Smooth muscle cell of the brain vasculature (primary cell): ENCODE measurements around the gene EIF4H.
"Not testable (repeated sequence)": the region's sequence is repeated elsewhere in the genome, so short reads cannot be mapped to it uniquely, and the experiment has no call there.

Experiments used
- DNase-seq: peaks from one replicate; pipeline ENCODE4 v3.0.0-alpha.2; 2012; ENCODE audit warnings: low read depth, low spot score

Gene EIF4H

DNA sequence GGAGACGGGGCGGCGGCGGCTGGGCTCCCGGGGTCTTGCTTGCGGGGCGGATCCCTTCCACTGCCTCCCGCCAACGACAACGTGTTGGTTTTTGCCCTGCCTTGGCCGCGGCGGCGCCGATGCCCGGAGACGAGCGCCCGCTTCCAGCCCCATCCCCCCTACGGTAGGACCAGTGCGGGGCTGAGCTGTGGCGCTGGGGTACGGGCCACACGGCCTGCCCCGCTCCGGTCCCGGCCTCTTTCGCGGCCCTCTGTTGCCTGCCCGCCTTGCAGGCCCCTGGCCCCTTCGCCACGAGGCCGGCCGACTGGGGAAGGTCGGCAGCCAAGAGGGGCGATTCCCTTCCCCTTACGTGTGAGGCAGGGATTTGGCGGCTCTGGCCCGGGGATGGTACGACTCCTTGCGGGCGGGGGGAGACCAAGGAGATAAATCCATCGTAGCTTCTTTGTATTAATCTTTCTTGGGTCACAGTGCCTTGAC is 488 bp downstream of the EIF4H start:
- DNase-seq, result no peak

DNA sequence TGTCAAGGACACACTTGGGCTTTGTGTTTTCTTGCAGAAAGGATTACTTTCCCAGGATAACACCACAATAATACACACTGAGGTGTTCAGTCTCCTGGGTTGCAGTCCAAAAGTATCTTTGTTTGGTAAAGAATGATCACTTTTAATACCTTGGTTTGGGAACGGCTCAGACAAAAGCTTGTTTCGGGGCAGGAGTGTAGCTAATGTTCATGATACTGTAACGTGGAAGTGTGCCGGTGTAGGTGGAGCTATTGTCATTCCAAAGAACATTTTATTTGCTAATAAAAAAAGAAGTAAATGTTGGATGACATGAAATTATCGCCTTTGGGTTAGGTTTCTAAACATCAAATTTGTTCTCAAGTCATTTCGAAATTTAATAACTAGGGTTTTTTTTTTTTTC is 1.2 kb downstream of the EIF4H start:
- no peak for DNase-seq

DNA sequence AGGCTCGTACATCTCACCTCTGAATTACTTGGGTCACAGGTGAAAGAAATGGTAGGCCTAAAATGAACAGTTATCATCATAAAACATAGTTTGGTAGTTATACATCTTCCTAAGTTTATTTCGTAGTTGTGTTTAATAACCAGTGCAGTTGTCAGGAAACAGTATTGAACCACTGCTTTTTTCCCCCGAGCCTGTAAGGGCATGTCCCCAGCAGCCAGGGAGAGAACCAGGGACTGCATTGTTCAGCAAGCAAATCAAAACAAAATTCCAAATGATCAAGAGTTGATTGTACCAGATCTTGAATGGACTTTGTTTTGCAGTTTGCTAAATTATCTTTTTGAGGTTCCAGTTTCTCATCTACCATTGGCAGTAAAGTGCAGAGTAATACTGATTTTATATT is 2.4 kb downstream of the EIF4H start:
- DNase-seq, result no peak

GRCh38 chr7:74178632-74179031 is 4.5 kb downstream of the EIF4H start:
- DNase-seq, result no peak

DNA sequence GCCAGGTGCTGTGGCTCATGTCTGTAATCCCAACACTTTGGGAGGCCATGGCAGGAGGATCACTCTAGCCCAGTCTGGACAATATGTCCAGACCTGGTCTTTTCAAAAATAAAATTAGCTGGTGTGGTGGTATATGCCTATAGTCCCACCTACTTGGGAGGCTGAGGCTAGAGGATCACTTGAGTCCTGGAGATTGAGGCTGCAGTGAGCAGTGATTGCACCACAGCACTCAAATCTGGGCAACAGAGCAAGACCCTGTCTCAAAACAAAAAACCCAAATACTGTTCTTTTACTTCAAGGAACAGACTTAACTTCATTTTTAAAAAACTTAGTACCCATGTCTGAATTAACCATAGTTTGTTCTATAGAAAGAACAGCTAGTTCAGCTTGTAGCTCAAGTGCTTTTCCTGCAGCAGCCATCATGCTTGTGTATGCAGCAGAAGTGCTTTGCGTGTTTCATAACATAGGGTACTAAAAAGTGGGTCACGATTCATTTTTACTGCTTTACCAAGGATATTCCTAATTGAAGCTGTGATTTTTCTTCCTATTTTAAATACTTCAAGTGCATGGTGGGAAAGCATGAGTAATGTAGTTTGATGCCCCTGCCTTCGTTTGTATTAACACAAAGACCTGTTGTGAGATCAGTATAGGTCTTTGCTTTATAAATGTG is 5.9 kb downstream of the EIF4H start:
- DNase-seq, result no peak

GRCh38 chr7:74180866-74181265 is 6.7 kb downstream of the EIF4H start:
- no peak for DNase-seq

- no peak for DNase-seq
Measured at GRCh38 chr7:74181821-74182220, 7.7 kb downstream of the EIF4H start.

- no peak for DNase-seq
Measured at GRCh38 chr7:74182453-74183090, 8.4 kb downstream of the EIF4H start.

GRCh38 chr7:74183142-74183541 is 9.0 kb downstream of the EIF4H start:
- DNase-seq, result no peak

GRCh38 chr7:74183653-74184450 is 9.7 kb downstream of the EIF4H start:
- DNase-seq, result no peak

GRCh38 chr7:74185016-74185415 is 10.9 kb downstream of the EIF4H start:
- no peak for DNase-seq

GRCh38 chr7:74185636-74186035 is 11.5 kb downstream of the EIF4H start:
- no peak for DNase-seq

GRCh38 chr7:74187915-74188675 is 13.9 kb downstream of the EIF4H start:
- DNase-seq, result no peak

DNA sequence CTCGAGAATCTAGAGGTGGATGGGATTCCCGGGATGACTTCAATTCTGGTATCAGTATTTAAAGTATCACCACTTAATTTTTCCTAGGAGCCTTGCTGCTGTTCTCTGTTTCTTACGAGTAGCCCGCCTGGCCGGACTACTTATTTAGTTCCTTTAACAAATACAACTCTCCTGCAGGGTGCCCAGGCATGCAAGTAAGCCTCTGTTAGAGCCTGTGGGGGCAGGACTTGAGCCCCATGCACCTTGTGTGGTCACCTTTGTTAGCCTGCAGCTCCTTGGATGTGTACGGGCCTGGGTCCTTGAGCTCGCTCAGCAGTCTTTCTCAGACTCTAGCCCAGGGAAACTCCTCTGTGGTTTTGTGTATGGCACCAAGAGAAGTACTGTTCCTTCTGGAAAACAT is 16.1 kb downstream of the EIF4H start:
- no peak for DNase-seq

DNA sequence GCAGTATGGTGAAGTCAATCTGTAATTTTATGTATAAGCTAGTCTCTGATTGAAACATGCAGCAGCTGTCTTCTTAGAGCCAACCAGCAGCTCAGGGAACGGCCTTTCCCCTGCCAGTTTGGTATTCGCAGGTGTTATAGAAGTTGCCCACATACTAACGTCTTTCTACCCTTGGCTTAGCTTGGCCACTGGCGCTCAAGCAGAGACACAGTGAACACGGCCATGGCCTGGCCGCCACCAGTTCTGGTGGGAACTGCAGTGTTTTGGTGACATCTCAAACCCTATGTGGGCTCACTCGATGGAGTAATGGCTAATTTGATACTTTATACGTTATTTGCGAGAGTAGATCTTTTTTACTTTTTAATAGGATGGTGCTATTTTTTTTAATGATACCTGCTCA is 17.1 kb downstream of the EIF4H start:
- DNase-seq, result no peak

- DNase-seq, result no peak
Measured at GRCh38 chr7:74193054-74193453, 18.9 kb downstream of the EIF4H start.

GRCh38 chr7:74193913-74194312 is 19.8 kb downstream of the EIF4H start:
- no peak for DNase-seq

- DNase-seq, result no peak
Measured at GRCh38 chr7:74194686-74195085, 20.5 kb downstream of the EIF4H start.

DNA sequence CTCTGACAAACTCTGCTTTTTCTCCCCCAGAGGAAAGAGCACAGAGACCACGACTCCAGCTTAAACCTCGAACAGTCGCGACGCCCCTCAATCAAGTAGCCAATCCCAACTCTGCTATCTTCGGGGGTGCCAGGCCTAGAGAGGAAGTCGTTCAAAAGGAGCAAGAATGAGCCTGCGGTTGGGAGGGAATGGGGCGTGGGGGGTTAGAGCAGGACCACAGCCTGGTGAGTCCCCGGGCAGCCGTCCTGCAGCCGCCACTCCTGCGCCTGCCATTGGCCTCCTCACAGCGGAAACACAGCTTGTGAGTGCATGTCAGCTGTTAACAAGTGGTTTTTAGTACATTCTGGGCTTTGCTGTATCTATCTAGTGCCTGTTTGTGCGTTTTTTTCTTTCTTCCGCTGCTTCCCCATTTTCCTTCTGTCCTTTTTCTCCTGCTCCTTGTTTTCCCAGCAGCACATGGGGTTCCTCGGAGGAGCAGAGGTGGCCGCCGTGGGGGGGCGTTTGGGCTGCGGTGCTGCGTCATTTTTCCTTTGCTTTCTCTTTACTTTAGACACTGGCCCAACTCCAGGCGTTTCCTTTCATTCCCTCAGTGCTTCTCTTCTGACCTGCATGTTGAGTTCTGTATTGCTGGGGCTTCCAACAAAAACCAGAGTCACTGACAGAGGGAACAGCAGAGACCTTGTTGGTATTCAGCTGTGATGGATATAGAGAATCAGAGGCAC is 21.1 kb downstream of the EIF4H start:
- DNase-seq, result not testable (repeated sequence)

DNA sequence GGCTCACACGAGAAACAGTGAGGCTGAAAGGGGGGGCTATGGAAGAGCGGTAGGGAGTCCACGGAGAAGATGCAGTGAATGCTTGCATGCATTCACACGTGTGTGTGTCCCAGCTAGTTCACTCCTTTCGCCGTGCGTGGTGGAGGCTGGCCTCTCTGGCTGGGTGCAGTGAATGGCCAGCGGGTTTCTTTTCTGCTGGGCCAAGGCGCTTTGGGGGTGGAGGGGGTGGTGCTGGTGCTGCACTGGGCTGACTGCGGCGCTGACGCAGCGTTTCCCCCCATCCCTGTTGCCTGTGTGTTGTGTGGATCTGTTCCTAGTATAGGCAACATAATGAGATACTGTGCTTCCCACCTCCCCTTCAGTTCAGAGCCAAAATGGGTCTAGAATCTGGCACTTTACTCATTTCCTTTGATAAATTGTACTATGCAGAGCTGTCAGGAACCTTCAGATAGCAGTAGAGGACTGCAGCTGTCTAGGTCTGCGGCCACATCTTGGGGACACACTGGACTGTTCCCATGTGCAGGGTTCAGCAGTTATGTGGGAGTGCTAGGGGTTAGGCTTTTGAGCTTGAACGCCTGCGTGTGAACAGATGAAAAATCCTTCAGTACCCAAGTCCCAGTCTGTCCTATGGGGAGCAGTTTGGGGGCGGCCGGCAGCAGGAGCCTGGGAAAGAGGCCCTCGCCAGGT is 22.0 kb downstream of the EIF4H start:
- DNase-seq, result not testable (repeated sequence)
